NCI-H2171 (cell line): ENCODE measurements around the gene TMEM39A.
A peak's percentile ranks its signal among the peaks of the same experiment; 100 is the strongest.

Source experiments
- DNase-seq: peaks from one replicate; lab custom pipeline; 2025; lab: John Stamatoyannopoulos, UW

The TMEM39A gene

DNA sequence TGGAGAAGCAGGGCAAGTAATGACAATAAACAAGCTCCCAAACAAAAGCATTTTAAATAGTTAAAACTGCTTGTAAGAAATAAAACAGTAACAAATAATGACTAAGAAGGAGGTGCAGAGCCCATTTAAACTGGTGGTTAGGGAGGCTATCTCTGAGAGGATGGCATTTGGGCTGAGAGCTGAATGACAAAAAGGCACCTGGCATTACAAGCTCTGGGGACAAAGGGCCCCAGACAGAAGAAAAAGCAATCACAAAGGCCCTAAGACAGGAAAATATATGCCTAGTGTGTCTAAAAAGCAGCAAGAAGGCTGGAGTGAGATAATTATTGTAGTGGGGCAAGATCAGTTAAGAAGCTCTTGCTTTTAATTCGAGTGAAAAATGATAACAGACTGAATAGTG is 9.6 kb downstream of the TMEM39A start:
- DNase-seq: no peak

DNA sequence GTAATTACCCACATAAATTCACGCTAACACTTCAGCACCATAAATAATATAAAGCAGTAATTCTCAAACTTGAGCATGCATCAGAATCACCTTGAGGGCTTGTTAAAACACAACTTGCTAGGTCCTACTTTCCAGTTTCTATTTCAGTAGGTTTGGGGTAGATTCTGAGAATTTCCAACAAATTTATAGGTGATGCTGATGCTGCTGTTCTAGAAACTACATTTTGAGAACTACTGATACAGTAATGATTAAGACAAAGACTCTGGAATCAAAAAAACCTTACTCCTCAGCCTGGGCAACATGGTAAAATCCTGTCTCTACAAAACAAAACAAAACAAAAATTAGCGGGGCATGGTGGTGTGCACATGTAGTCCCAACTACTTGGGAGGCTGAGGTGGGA is 18.8 kb downstream of the TMEM39A start:
- DNase-seq: no peak

DNA sequence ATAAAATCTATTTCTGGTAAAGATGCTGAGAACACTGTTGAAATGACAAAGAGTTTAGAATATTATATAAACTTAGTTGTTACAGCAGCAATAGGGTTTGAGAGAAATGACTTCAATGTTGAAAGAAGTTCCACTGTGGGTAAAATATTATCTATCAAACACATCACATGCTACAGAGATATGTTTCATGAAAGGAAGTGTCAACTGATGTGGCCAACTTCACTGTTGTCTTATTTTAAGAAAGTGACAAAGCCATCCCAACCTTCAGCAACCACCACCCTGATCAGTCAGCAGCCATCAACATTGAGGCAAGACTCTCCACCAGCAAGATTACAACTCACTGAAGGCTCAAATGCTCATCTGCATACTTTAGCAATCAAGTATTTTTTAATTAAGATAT is 20.2 kb downstream of the TMEM39A start:
- no peak for DNase-seq

- DNase-seq: no peak
These were observed 25.6 kb downstream of the TMEM39A start for GRCh38 chr3:119437691-119438258.

DNA sequence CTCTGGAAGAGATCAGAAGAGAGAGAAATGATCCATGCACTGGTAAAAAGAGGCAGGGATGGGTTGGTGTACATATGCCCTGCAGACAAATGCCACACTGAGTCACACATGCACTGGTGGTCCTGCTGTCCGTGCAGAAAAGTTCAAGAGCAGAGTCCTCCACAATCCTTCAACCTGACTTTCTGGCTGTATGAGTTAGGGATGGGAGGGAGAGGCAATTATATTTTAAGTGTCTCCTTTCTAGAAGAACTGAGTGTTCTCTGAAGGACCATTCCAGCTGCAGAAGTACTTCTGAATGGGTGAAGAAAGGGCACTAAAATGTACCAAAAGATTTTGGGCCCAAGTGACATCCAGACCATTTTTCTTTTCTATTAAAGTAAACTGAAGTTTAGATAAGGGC is 26.4 kb downstream of the TMEM39A start:
- no peak for DNase-seq

DNA sequence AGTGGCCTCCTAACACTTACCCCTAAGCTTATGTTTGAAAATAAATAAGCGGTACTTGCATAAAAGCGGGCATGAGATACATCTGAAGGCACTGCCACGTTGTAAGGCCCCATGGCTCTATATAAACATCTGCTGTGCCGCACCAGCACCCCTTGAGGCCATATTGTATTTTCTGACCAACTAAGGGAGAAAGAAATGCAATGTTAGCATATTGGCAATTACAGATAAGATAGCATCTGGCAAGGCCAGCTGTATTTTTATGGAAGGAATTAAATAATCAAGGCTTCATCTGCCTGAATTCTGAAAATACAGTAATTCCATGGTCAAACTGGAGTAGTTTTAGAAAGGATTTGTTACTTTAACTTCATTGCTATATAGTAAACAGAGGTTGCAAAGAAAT is 28.7 kb downstream of the TMEM39A start:
- DNase-seq: no peak

GRCh38 chr3:119433613-119434325 is 29.6 kb downstream of the TMEM39A start:
- no peak for DNase-seq

- DNase-seq: no peak
These were observed 34.9 kb downstream of the TMEM39A start for GRCh38 chr3:119428538-119428937.

DNA sequence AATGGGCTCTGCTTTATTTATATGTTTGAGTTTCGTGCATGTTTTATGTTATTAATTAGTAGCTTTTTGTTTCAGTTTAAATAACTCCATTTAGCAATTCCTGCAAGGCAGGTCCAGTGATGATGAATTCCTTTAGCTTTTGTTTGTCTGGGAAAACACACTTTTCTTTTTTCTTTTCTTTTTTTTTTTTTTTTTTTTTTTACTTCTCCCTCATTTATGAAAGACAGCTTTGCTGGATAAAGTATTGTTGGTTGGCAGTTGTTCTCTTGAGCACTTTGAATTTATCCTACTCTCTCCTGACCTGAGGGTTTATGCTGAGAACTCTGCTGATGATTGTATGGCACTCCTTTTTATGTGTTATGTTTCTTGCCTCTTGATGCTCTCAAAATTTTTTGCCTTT is 35.7 kb downstream of the TMEM39A start:
- DNase-seq: no peak

DNA sequence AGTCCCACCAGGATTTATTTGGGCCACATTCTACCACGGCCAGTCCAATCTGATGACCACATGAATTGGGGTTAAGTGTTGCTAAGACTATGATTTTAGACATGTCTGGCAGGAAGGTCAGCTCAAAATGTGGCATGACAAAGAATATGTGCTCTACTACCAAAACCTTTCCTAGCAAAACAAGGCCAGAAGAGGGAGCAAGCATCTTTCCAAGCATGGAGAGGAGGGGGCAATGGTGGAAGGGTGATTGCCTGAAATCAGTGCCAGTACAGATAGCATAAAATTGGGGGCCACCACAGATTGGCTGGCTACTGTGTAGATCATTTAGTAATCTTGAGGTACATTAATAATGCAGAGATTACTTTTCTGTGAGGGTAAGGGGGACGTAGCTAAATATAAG is 43.2 kb downstream of the TMEM39A start:
- DNase-seq: no peak

GRCh38 chr3:119418641-119419040 is 44.8 kb downstream of the TMEM39A start:
- DNase-seq: no peak

DNA sequence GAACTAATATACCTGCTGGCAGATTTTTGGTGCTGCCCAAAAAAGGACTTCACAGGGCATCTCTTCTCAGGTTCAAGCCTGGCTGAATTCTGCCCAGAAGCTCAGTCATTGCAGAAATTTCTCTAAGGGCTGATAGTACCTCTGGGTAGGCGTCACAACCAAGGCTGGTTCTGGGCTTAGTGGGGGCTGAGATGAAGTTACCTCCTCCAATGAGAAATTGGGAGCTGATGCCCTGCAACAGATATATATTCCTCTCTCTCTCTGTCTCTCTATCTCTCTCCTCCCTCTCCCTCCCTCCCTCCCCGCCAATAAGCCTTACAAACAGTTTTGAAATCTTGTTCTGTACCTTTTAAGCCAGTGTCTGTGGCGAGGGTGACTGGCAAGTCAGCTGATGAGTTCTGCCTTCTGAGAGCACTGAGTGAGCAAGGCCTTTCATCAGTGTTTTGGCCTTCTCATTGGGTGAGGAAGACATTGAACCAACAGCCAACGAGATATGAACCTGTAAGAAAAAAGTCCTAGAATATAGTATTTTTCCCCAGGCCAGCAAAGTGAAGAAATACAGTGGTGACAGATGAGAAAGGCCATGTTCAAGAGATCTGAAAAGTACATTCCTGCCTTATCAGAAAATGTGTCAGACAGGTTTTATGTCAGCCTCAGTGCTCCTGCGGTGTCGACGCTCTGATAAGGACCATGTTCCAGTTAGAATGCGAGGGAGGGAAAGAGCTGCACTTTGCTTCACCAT is 45.5 kb downstream of the TMEM39A start:
- no peak for DNase-seq

- DNase-seq: no peak
These were observed 46.5 kb downstream of the TMEM39A start for GRCh38 chr3:119416873-119417272.

- DNase-seq: no peak
These were observed 49.7 kb downstream of the TMEM39A start for GRCh38 chr3:119413603-119414280.

DNA sequence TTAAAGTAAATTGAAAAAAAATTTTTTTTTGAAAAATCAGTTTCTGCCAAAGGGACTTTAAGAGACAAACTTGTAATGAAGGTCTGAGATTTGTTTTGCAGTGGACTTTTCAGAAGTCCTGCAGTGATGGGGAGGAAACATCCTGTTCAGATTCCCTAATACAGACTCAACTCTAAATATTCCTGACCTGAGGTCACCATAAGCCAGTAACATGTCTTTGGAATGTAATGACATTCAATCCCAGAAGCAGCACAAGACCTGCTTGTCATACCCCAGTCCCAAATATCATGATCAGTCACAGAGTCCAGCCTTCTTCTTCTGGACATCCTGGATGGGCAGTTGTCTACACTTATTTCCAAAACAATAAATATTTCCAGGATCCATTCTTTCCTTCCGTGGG is 53.6 kb downstream of the TMEM39A start:
- no peak for DNase-seq

GRCh38 chr3:119408243-119408950 is 55.0 kb downstream of the TMEM39A start:
- DNase-seq: no peak

- no peak for DNase-seq
These were observed 58.1 kb downstream of the TMEM39A start for GRCh38 chr3:119405315-119405714.

DNA sequence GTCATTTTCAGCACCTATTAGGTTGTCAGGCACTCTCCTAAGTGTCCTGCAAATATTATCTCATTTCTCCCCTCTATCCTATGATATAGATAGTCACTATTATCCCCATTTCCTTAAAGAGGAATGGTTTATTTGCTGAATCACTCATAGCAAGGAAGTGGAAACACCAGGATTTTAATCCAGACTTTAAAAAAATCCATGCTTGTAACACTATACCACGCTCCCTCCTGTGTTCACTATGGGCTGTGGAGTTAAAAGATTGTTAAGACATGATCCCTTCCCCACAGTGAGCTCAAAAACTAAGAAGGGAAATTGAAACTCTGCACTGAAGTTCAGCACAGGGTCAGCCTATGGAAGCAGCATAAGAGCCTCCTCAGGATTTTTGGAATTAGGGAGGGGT is 60.2 kb downstream of the TMEM39A start:
- peak; percentile 18 for DNase-seq

GRCh38 chr3:119402791-119403190 is 60.6 kb downstream of the TMEM39A start:
- no peak for DNase-seq

DNA sequence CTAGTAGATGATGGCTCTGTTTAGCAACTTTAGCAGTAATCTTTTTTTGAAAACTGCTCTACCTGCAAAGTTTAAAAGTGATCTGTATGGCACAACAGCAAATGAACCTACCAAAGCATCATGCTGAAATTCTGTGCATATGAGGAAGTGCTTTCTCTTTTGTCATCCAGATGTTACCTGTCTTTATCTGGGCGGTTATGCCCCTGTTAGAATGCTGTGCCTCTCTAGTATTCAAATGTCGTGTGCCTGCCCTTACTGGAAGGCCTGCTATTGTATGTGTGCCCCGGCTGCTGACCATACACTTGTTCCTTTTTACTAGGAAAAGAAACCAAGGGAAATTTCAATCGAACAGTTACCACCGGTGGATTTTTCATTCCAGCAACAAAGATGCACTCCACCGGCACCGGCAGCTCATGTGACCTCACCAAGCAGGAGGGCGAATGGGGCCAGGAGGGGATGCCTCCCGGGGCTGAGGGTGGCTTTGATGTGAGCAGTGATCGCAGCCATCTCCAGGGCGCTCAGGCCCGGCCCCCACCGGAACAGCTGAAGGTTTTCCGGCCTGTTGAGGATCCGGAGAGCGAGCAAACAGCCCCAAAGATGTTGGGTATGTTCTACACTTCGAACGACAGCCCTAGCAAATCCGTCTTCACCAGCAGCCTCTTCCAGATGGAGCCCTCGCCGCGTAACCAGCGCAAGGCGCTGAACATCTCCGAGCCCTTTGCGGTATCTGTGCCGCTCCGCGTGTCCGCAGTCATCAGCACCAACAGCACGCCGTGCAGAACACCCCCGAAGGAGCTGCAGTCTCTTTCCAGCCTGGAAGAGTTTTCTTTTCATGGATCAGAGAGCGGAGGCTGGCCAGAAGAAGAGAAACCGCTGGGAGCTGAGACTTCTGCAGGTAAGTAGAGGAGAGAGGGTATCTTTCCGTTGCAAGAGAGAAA is 61.6 kb downstream of the TMEM39A start:
- DNase-seq: no peak

DNA sequence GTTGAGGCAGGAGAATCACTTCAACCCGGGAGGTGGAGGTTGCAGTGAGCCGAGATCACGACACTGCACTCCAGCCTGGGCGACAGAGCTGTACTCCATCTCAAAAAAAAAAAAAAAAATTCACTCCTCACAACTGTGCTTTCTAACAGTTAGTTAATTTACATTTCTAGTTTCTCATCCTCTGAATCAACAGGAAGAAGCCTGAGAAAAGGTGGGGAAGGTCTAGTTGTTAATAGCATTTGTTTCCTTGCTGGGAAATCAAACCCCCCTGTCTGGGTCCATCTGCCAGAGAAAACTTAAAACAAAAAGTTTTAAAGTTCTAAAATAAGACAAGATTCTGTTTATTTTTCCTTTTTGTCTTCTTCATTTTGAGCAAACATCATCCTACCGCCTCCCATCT is 62.3 kb downstream of the TMEM39A start:
- DNase-seq: no peak
